WTC11 (cell line): ENCODE data around the gene S100PBP. TPM values are rescaled to one million over a fixed set of nuclear protein-coding genes. Genes with fewer than 3 reads are reported as not detected.

Experiments
- ATAC-seq: fragments of 200-7000 bp; cut with Tn5 transposase; 2 replicates; pipeline ENCODE4 v1.10.0; 2021; ENCODE audit warnings: mild to moderate bottlenecking, moderate library complexity
- CTCF ChIA-PET: fragments of 300-600 bp; sonication (Branson Sonifier 250); formaldehyde crosslinking; loops from one replicate; lab custom pipeline; 2021; ENCODE audit warnings: antibody characterized with exemption; lab: Charles Lee
- POLR2A ChIA-PET: fragments of 350-600 bp; sonication (Branson Sonifier 250); formaldehyde crosslinking; loops from one replicate; lab custom pipeline; 2021; ENCODE audit warnings: antibody characterized with exemption; lab: Charles Lee
- DNase-seq: peaks from one replicate; pipeline ENCODE4 v3.0.0; 2021; ENCODE audit warnings: low spot score
- H3K27ac Mint-ChIP-seq: 2 replicates; pipeline ENCODE4 v1.8.0; 2021; ENCODE audit warnings: mixed read lengths
- H3K27me3 Mint-ChIP-seq: 2 replicates; pipeline ENCODE4 v1.8.0; 2021; ENCODE audit warnings: low read depth, mild to moderate bottlenecking, moderate library complexity, mixed read lengths
- H3K36me3 Mint-ChIP-seq: 2 replicates; pipeline ENCODE4 v1.8.0; 2021; ENCODE audit warnings: mixed read lengths
- H3K4me1 Mint-ChIP-seq: 2 replicates; pipeline ENCODE4 v1.8.0; 2022; ENCODE audit warnings: mixed read lengths
- H3K4me3 Mint-ChIP-seq: 2 replicates; pipeline ENCODE4 v1.8.0; 2021; ENCODE audit warnings: mild to moderate bottlenecking, moderate library complexity, mixed read lengths
- H3K9me3 Mint-ChIP-seq: 2 replicates; pipeline ENCODE4 v1.8.0; 2021; ENCODE audit warnings: mixed read lengths
- AFF4 ChIP-seq: sonication (generic); formaldehyde crosslinking; IDR thresholded peaks from 2 replicates; pipeline ENCODE4 v1.8.1; 2023; ENCODE audit warnings: mild to moderate bottlenecking, missing genetic modification reagents, borderline replicate concordance
- ATF2 ChIP-seq: sonication (generic); formaldehyde crosslinking; IDR thresholded peaks from 2 replicates; pipeline ENCODE4 v1.8.1; 2022; ENCODE audit warnings: low read depth, missing genetic modification reagents, borderline replicate concordance
- CDX4 ChIP-seq: fragments of 250-450 bp; sonication (Bioruptor Pico); IDR thresholded peaks from 2 replicates; pipeline ENCODE4 v1.9.0; 2021; ENCODE audit warnings: moderate library complexity, mild to moderate bottlenecking, inconsistent platforms, borderline replicate concordance
- CREM ChIP-seq: sonication (generic); formaldehyde crosslinking; IDR thresholded peaks from 2 replicates; pipeline ENCODE4 v1.8.1; 2022; ENCODE audit warnings: mild to moderate bottlenecking, missing genetic modification reagents, moderate library complexity
- ERG ChIP-seq: fragments of 250-450 bp; sonication (Bioruptor Pico); IDR thresholded peaks from 2 replicates; pipeline ENCODE4 v1.8.0; 2021; ENCODE audit warnings: mild to moderate bottlenecking
- ESRRA ChIP-seq: sonication (generic); formaldehyde crosslinking; IDR thresholded peaks from 2 replicates; pipeline ENCODE4 v1.8.1; 2022; ENCODE audit warnings: mild to moderate bottlenecking, missing genetic modification reagents, borderline replicate concordance
- FOXJ3 ChIP-seq: sonication (generic); formaldehyde crosslinking; IDR thresholded peaks from 2 replicates; pipeline ENCODE4 v1.9.0; 2021; ENCODE audit warnings: missing genetic modification reagents, mild to moderate bottlenecking, borderline replicate concordance
- FOXP4 ChIP-seq: sonication (generic); formaldehyde crosslinking; IDR thresholded peaks from 2 replicates; pipeline ENCODE4 v1.8.0; 2022; ENCODE audit warnings: mild to moderate bottlenecking, missing genetic modification reagents
- GABPB1 ChIP-seq: sonication (generic); formaldehyde crosslinking; IDR thresholded peaks from 2 replicates; pipeline ENCODE4 v1.8.1; 2023; ENCODE audit warnings: mild to moderate bottlenecking, missing genetic modification reagents
- IRF2 ChIP-seq: sonication (generic); formaldehyde crosslinking; IDR thresholded peaks from 2 replicates; pipeline ENCODE4 v1.8.0; 2022; ENCODE audit warnings: low read depth, missing genetic modification reagents, borderline replicate concordance
- MAX ChIP-seq: sonication (generic); formaldehyde crosslinking; IDR thresholded peaks from 2 replicates; pipeline ENCODE4 v1.8.0; 2022; ENCODE audit warnings: mild to moderate bottlenecking, missing genetic modification reagents
- MLX ChIP-seq: sonication (generic); formaldehyde crosslinking; IDR thresholded peaks from 2 replicates; pipeline ENCODE4 v1.8.1; 2023; ENCODE audit warnings: mild to moderate bottlenecking, missing genetic modification reagents, moderate library complexity
- SOX15 ChIP-seq: fragments of 250-450 bp; sonication (Bioruptor Pico); IDR thresholded peaks from 2 replicates; pipeline ENCODE4 v1.9.0; 2021; ENCODE audit warnings: mild to moderate bottlenecking
- SP1 ChIP-seq: sonication (generic); formaldehyde crosslinking; conservative IDR thresholded peaks from 2 replicates; pipeline ENCODE4 v1.8.1; 2022; ENCODE audit warnings: missing genetic modification reagents
- ZNF219 ChIP-seq: sonication (generic); formaldehyde crosslinking; IDR thresholded peaks from 2 replicates; pipeline ENCODE4 v1.8.0; 2023; ENCODE audit warnings: missing genetic modification reagents, mild to moderate bottlenecking, borderline replicate concordance
- ZNF512 ChIP-seq: sonication (generic); formaldehyde crosslinking; IDR thresholded peaks from 2 replicates; pipeline ENCODE4 v1.8.1; 2022; ENCODE audit warnings: missing genetic modification reagents, borderline replicate concordance
- ZNF532 ChIP-seq: fragments of 250-450 bp; sonication (Bioruptor Pico); IDR thresholded peaks from 2 replicates; pipeline ENCODE4 v1.9.0; 2021; ENCODE audit warnings: mild to moderate bottlenecking, borderline replicate concordance
- total RNA-seq: library from RNA; stranded (reverse); gene quantifications from 3 replicates; pipeline ENCODE4 v1.2.3, GENCODE V29; 2021

The S100PBP gene
- total RNA-seq, 1 experiment from 2014 or later, result 62.9 TPM

GRCh38 chr1:32887623-32888022, 70.2 kb downstream of the S100PBP start:
- Mint-ChIP-seq H3K27ac (no peak overlapping the region), H3K4me3 (no peak overlapping the region), H3K4me1 (peaks cover 14% of the 10 kb centered on the region), H3K27me3 (peaks cover 88% of the 10 kb centered on the region), H3K36me3 (no peaks in the 10 kb centered on the region), H3K9me3 (peaks cover 5% of the 10 kb centered on the region)
- no peak for DNase-seq
- no peak for ATAC-seq
- TF ChIP-seq GABPB1, result no peak
- no peak for TF ChIP-seq ATF2 (CRISPR knock-in tag)
- TF ChIP-seq ZNF532 (CRISPR knock-in tag), result no peak
- no peak for TF ChIP-seq SOX15 (CRISPR knock-in tag)
- no peak for TF ChIP-seq CDX4 (CRISPR knock-in tag)
- TF ChIP-seq MLX (CRISPR knock-in tag), result no peak
- TF ChIP-seq ESRRA (CRISPR knock-in tag), result no peak
- no peak for TF ChIP-seq AFF4 (CRISPR knock-in tag)
- no peak for TF ChIP-seq CREM (CRISPR knock-in tag)
- TF ChIP-seq FOXP4 (CRISPR knock-in tag), result no peak
- TF ChIP-seq ZNF512, result no peak
- TF ChIP-seq MAX (CRISPR knock-in tag), result no peak
- no peak for TF ChIP-seq IRF2 (CRISPR knock-in tag)
- no peak for TF ChIP-seq ZNF219 (CRISPR knock-in tag)
- no peak for TF ChIP-seq FOXJ3 (CRISPR knock-in tag)
- no peak for TF ChIP-seq ERG (CRISPR knock-in tag)
- TF ChIP-seq SP1, result no peak
- ChIA-PET POLR2A (no interaction called here), CTCF (interaction anchor here (2.4 to 4.6 kb wide), 2 partner anchors 12 to 194 kb away, joined by 12 to 93 read pairs; partner anchors contain the start of gene AZIN2)
